Esophagus muscularis mucosa (tissue), 4 donors: ENCODE results near the gene ABCC6. TPM values are rescaled to one million over a fixed set of nuclear protein-coding genes. Genes with fewer than 3 reads are reported as not detected.
A peak's percentile ranks its signal among the peaks of the same experiment; 100 is the strongest.
"Not testable (repeated sequence)": the region's sequence is repeated elsewhere in the genome, so short reads cannot be mapped to it uniquely, and the experiment has no call there.

Experiments
- DNase-seq: peaks from one replicate; pipeline ENCODE4 v3.0.0-alpha.2; 2017; ENCODE audit errors: extremely low spot score
- H3K27ac ChIP-seq, 4 donors: fragments of 200-600 bp; sonication (generic); replicated peaks in 1 of 4; 1 replicate in 3 of 4; 2 replicates in 1 of 4; pipeline ENCODE4 v1.5.1; 2016 to 2019; ENCODE audit warnings: mild to moderate bottlenecking in 1 of 4
- H3K27me3 ChIP-seq, 4 donors: fragments of 200-600 bp; sonication (generic); one replicate each; pipeline versions ENCODE4 v1.5.1 to v1.6.0; 2016 to 2019
- H3K36me3 ChIP-seq, 4 donors: fragments of 200-600 bp; sonication (generic); one replicate each; pipeline ENCODE4 v1.5.1; 2016 to 2019
- H3K4me1 ChIP-seq, 4 donors: fragments of 200-600 bp; sonication (generic); one replicate each; pipeline ENCODE4 v1.5.1; 2016 to 2019
- H3K4me3 ChIP-seq, 4 donors: fragments of 200-600 bp; sonication (generic); 1 replicate in 2 of 4; 2 replicates in 2 of 4; pipeline ENCODE4 v1.5.1; 2016 to 2019; ENCODE audit warnings: mild to moderate bottlenecking in 4 of 4, moderate library complexity in 1 of 4
- H3K9me3 ChIP-seq, 4 donors: fragments of 200-600 bp; sonication (generic); 1 replicate in 3 of 4; 2 replicates in 1 of 4; pipeline ENCODE4 v1.5.1; 2016 to 2019
- WGBS: methylation state at CpG from one replicate; pipeline ENCODE4 v1.1.5; 2018; 5-methylcytosine and 5-hydroxymethylcytosine counted together
- intact Hi-C: fragments of 100-400 bp; cut with DNase I; formaldehyde crosslinking; loops from one replicate; pipeline ENCODE4 v1.15.1; 2023
- total RNA-seq, 4 donors: library from RNA; depleted of rRNA; stranded (reverse); fragments of >200 nt; gene quantifications; one replicate each; pipeline versions ENCODE4 v1.1.0 to v1.2.1, GENCODE V29; 2016

The ABCC6 gene
- total RNA-seq, 4 donors from 2014 or later = 0.17 to 0.83 (median 0.36) TPM

DNA sequence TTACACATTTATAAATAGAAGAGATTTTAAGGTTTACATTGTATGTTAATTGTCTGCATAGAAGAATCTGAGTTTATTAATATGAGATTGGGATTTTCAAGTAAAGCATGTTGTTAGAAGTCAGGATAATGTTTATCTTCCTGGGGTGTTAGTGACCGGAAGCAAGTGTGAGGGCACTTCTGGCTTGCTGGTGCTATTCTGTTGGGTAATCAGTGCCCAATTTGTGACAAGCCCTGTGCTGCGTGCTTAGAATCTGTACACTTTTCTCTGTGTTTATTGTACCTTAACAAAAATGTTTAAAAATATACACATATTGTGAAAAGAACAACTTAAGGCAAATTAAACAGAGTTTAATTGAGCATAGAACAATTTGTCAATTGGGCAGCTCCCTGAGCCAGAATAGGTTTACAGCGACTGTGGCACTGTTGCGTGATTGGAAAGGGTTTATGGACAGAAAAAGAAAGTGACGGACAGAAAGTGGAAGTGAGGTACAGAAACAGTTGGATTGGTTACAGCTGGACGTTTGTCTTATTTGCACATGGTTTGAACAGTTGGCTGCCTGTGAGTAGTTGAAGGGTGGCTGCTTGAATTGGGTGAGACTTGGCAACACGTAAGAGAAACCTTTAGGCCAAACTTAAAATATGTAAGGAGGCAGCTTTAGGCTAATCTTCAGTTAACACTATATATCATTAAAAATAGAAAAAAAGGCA lies 26.5 kb upstream of the ABCC6 start:
- WGBS = 49% methylated on average over 3 of the region's 7 CpGs
- intact Hi-C loops, H3K36me3 ChIP-seq, H3K27me3 ChIP-seq, H3K4me1 ChIP-seq, H3K27ac ChIP-seq, DNase-seq, H3K4me3 ChIP-seq, H3K9me3 ChIP-seq: not testable (repeated sequence)

DNA sequence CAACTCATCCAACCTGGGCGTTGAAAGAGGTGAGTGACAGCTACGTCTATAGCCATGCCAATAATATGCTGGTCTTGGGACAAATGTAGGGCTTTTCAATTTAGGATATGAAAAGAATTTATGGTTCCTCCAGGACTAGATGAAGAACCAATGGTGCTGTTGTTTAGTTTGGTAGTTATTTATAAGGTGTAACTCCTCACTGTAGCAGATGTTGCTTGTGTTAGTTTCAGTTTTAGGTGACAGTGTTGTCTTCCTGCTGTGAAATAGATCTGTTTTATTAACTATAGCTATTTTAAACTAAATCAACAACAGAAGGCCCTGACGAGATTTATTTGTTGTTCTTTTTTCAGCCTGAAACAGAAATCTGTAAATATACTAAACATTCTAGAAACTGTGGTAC lies 24.1 kb upstream of the ABCC6 start:
- H3K4me1 ChIP-seq, H3K9me3 ChIP-seq, H3K36me3 ChIP-seq, DNase-seq, H3K27ac ChIP-seq, H3K27me3 ChIP-seq, H3K4me3 ChIP-seq, intact Hi-C loops: not testable (repeated sequence)
- WGBS = no CpG with 5 or more reads among the region's 3 CpGs

DNA sequence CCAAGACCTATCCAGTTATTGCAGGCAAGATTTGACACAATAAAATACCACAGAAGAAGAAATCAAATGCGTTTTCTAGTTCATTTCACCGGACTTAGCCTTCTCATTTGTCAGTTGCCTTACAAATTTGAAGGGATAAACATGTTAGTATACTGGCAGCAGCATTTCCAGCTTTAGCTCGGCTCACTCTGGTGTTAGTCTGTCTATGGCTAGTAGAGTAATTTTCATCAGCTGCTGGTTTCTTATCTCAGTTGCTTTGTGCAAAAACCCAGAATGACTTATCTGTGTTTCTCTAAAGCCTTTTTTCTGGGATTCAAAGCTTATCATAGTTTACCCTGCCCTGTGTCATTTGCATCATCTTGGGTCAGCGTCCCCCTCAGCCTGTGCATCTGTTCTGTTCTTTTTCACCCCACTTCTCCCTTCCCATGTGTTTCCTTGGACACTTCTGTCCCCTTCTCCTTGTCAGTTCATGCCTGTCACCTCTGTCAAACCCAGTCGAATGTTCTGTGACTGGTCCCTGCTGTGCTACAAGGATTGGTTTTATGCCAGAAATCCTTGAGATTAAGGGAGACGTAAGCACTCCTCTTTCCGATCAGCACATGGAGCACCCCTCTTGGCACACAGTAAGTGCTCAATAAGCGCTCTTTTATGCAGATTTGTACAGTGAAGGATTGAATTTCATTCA lies 23.4 kb upstream of the ABCC6 start:
- H3K4me3 ChIP-seq, intact Hi-C loops, H3K9me3 ChIP-seq, H3K4me1 ChIP-seq, H3K36me3 ChIP-seq, H3K27ac ChIP-seq, DNase-seq, H3K27me3 ChIP-seq: not testable (repeated sequence)
- WGBS = 85% methylated on average over 2 of the region's 8 CpGs

DNA sequence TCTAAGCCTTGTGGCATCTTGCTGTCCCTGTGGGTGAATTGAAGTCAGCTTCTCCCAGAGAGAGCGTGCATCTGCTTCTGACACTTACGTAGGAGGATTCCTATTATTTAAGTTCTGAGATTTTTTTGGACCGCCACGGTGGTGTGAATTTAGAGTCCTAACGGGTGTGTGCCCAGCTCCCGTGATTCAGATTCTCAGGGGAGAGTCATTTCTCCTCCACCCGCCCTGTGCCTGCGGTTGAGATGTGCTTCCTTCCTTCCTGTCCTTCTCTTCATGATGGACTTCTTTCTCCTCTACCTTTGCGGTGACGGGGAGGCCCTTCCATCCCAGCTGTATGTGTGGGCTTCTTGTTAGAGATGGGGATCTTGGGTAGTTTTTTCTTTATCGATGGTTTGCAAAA lies 20.6 kb upstream of the ABCC6 start:
- WGBS = 95% methylated on average over 4 of the region's 11 CpGs
- intact Hi-C loops, H3K27me3 ChIP-seq, H3K4me1 ChIP-seq, H3K4me3 ChIP-seq, H3K27ac ChIP-seq, H3K9me3 ChIP-seq, DNase-seq: not testable (repeated sequence)
- H3K36me3 ChIP-seq = peaks cover 0 to 13% (median 0%) of the 10 kb centered on the region in 4 donors

DNA sequence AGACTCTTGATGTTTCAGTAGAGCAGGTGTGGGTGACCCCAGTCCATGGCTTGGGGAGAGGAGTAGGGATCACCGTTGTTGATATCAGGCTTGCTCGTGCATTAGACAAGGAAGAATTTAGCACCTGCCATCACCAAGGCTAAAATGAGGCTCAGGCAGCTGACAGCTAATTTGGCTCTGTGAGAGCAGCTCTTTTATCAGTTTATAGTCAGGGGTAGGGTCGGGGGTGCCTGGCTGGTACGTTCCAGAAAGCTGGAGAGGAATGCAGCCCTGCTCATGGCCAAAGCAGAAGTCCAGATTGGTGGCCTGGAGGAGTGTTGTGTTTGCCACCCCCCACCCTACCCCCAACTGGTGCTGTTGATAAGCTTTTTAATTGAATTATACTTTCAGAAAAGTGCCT lies 17.4 kb upstream of the ABCC6 start:
- H3K4me3 ChIP-seq, intact Hi-C loops, H3K27ac ChIP-seq, H3K9me3 ChIP-seq, H3K27me3 ChIP-seq, H3K4me1 ChIP-seq, DNase-seq: not testable (repeated sequence)
- H3K36me3 ChIP-seq = peaks cover 0 to 22% (median 4%) of the 10 kb centered on the region in 4 donors
- no CpG with 5 or more reads among the region's 4 CpGs for WGBS

DNA sequence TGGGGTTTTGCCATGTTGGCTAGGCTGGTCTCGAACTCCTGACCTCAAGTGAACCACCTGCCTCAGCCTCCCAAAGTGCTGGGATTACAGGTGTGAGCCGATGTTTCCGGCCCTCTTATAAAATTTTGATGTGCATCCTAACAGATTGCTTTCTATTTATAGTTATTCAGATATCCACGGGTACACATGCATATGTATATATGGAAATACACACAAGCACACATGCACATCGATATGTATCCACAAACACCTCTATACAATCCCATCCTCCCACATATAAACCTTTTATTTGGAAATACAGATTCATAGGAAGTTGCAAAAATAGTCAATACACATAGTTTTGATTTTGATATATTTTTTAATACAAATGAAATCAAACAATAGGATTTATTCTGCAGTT lies 14.4 kb upstream of the ABCC6 start:
- DNase-seq, H3K27me3 ChIP-seq, H3K27ac ChIP-seq, H3K9me3 ChIP-seq, H3K4me1 ChIP-seq, H3K4me3 ChIP-seq, intact Hi-C loops: not testable (repeated sequence)
- H3K36me3 ChIP-seq = peaks cover 0 to 17% (median 4%) of the 10 kb centered on the region in 4 donors
- WGBS = 97% methylated on average over 5 of the region's 5 CpGs

DNA sequence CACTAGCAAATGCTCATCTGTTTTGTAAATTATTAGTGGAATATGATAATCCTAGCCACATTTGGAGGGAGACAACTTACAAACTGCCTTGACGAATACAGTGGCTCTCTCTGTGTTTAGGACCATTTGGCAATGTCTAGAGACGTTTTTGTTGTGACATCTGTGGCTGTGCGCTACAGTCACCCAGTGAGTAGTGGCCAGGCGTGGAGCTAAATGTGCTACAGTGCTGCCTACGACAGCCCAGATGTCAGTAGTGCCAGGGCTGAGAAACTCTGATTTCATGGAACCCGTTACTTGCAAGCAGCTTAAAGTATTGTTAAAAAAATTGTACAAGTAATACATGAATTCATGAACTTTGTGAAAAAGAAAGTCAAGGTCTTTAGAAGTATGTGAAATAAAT lies 13.8 kb upstream of the ABCC6 start:
- H3K27me3 ChIP-seq, intact Hi-C loops, H3K9me3 ChIP-seq, DNase-seq, H3K4me3 ChIP-seq, H3K4me1 ChIP-seq, H3K27ac ChIP-seq: not testable (repeated sequence)
- peaks cover 0 to 17% (median 4%) of the 10 kb centered on the region in 4 donors for H3K36me3 ChIP-seq
- WGBS = 96% methylated on average over 3 of the region's 6 CpGs

DNA sequence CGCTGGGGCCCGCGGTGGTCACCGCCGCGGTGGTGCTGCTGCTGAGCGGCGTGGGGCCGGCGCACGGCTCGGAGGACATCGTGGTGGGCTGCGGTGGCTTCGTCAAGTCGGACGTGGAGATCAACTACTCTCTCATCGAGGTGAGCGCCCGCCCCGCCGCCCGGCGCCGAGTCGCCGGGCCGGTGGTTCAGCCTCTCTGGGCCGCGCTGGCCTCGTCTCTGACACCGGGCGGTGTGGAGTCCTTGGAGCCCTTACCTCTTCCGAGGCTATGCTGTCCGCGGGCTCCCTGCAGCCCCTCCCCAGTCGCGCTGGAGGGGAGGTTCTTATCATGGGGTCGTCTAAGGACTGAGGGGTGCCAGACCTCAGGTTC lies 9.4 kb upstream of the ABCC6 start:
- H3K27me3 ChIP-seq, H3K9me3 ChIP-seq, H3K4me1 ChIP-seq, DNase-seq, H3K27ac ChIP-seq, intact Hi-C loops, H3K36me3 ChIP-seq: not testable (repeated sequence)
- peak overlapping the region; percentile 24 to 50 (median 38) for H3K4me3 ChIP-seq
- WGBS = no CpG with 5 or more reads among the region's 39 CpGs

DNA sequence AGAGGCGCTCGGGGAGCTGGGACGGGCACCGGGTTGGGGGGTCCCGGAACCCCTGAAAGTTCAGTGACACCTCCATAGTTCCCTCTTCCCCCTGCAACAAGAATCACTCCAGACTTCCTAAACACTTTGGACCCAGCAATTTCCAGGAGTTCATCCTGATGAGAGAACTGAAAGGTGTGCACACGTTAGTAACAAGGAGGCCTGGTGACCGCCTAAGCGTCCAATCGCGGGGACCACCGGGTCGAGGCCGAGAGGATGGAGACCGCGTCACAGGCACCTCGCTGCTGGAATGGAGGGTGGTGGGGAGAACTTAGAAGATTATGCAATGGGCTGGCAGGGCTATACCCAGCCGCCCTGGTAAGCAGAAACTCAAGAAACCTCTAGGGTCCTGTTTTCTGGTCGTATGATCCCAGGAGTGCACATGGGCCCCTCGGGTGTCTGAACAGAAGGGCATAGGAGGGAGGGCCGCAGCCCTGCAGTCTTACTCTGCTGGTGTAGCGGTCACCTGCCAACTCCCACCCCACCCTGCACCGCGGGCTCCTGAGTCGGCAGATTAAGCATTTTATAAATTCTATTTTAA lies 458 bp upstream of the ABCC6 start:
- intact Hi-C loops, H3K27me3 ChIP-seq, H3K36me3 ChIP-seq, H3K9me3 ChIP-seq, H3K4me1 ChIP-seq, H3K27ac ChIP-seq, DNase-seq: not testable (repeated sequence)
- WGBS = 22% methylated on average over 10 of the region's 24 CpGs
- peak overlapping the region; percentile 34 to 47 (median 38) for H3K4me3 ChIP-seq

DNA sequence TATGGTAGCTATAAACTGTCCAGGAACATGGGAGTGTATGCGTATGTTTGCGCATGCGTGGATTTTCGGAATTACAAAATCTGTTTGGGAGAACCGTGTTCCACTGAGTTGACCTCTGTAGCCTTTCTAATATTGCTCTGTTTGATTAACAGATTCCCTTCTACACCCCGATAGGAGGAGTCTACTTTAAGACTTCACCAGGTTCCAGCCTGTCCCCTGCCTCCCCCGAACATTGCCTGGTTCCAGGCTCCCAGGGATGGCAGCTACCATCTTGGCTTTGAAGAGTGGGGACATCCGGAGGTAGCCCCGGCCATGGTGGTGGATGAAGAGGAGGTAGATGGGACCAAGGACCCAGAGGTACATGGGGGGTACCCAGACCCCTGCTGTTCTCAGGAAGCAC lies 1.9 kb downstream of the ABCC6 start:
- no CpG with 5 or more reads among the region's 9 CpGs for WGBS
- H3K4me3 ChIP-seq, intact Hi-C loops: not testable (repeated sequence)

DNA sequence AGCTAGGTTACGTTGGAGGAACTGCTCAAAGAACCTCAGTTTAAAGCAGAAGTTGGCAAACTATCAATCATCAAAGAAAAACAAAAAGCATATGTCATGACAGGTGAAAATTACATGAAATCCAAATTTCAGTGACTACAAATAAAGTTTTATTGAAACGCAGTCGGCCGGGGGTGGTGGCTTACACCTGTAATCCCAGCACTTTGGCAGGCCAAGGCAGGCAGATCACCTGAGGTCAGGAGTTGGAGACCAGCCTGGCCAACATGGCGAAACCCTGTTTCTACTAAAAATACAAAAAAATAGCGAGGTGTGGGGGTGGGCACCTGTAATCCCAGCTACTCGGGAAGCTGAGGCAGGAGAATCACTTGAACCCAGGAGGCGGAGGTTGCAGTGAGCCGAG lies 2.8 kb downstream of the ABCC6 start:
- H3K4me1 ChIP-seq, DNase-seq, H3K36me3 ChIP-seq, intact Hi-C loops, H3K4me3 ChIP-seq, H3K27me3 ChIP-seq, H3K9me3 ChIP-seq, H3K27ac ChIP-seq: not testable (repeated sequence)
- 96% methylated on average over 8 of the region's 9 CpGs for WGBS

More for the DNA sequence above, 1.9 kb downstream of the ABCC6 start:
- not testable (repeated sequence) for H3K4me1 ChIP-seq, H3K9me3 ChIP-seq, H3K36me3 ChIP-seq, H3K27me3 ChIP-seq, DNase-seq, H3K27ac ChIP-seq

DNA sequence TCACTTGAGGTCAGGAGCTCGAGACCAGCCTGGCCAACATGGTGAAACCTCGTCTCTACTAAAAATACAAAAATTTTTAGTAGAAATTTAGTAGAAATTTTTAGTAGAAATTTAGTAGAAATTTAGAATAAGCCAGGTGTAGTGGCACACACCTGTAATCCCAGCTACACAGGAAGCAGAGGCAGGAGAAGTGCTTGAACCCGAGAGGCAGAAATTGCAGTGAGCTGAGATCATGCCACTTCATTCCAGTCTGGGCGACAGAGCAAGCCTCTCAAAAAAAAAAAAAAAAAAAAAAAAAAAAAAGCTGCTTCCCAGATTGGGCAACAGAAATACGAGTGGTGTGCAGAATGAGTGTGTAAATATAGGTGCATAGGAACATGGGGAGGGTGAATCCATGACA lies 4.5 kb downstream of the ABCC6 start:
- H3K4me3 ChIP-seq, H3K27ac ChIP-seq, H3K36me3 ChIP-seq, H3K27me3 ChIP-seq, H3K9me3 ChIP-seq, H3K4me1 ChIP-seq, intact Hi-C loops, DNase-seq: not testable (repeated sequence)
- WGBS = no CpG with 5 or more reads among the region's 5 CpGs

DNA sequence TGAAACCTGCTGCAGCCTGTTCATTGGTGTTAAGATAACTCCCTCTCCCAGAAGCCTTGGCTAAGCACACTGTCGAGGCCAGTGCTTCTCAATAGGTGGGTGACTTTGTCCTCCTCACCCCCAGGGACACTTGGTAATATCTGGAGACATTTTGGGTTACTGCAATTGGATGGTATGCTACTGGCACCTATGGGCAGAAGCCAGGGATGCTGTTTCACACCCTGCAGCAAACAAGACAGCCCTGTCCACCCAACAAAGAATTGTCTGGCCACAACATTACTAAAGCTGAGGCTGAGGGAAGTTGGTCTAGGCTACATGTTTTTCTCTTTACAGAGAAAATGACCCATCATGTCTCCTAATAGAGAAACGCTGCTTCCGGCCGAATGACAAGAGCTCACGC lies 4.9 kb downstream of the ABCC6 start:
- no CpG with 5 or more reads among the region's 5 CpGs for WGBS
- H3K27me3 ChIP-seq, H3K27ac ChIP-seq, intact Hi-C loops, DNase-seq, H3K9me3 ChIP-seq, H3K36me3 ChIP-seq, H3K4me1 ChIP-seq, H3K4me3 ChIP-seq: not testable (repeated sequence)
